GM06990 (cell line): ENCODE data around the gene SNTB2.

Experiments
- DNase-seq: peaks from one replicate; pipeline ENCODE4 v3.0.0-alpha.2; 2011; ENCODE audit not compliant: insufficient read length; ENCODE audit errors: extremely low read depth
- H3K27me3 ChIP-seq: replicated peaks from 2 replicates; pipeline ENCODE4 v1.6.0; 2011; ENCODE audit warnings: low read length; ENCODE audit not compliant: control insufficient read depth, insufficient read depth
- H3K36me3 ChIP-seq: 2 replicates; pipeline ENCODE4 v1.5.1; 2011; ENCODE audit warnings: low read length; ENCODE audit not compliant: control insufficient read depth, insufficient read depth
- H3K4me3 ChIP-seq: replicated peaks from 2 replicates; pipeline ENCODE4 v1.5.1; 2011; ENCODE audit warnings: low read depth, mild to moderate bottlenecking, control low read depth, low read length
- CTCF ChIP-seq: IDR thresholded peaks from 2 replicates; pipeline ENCODE4 v1.5.1; 2011; ENCODE audit warnings: low read length, control low read depth, mild to moderate bottlenecking, inconsistent platforms; ENCODE audit not compliant: insufficient read depth, poor library complexity, severe bottlenecking

The SNTB2 gene

GRCh38 chr16:69233124-69233523 is 46.2 kb downstream of the SNTB2 start:
- no peak for DNase-seq

GRCh38 chr16:69234460-69234859 is 47.5 kb downstream of the SNTB2 start:
- TF ChIP-seq CTCF = no peak
- no peak for DNase-seq
- no peak overlapping the region for H3K4me3 ChIP-seq
- no peaks in the 10 kb centered on the region for H3K36me3 ChIP-seq
- no peaks in the 10 kb centered on the region for H3K27me3 ChIP-seq

More at GRCh38 chr16:69233124-69233523, 46.2 kb downstream of the SNTB2 start:
- no peak for TF ChIP-seq CTCF
- Histone ChIP-seq H3K4me3 (no peak overlapping the region), H3K36me3 (no peaks in the 10 kb centered on the region), H3K27me3 (no peaks in the 10 kb centered on the region)

- H3K27me3 ChIP-seq = no peaks in the 10 kb centered on the region
- TF ChIP-seq CTCF = no peak
- DNase-seq = no peak
- no peak overlapping the region for H3K4me3 ChIP-seq
- no peaks in the 10 kb centered on the region for H3K36me3 ChIP-seq
Measured at GRCh38 chr16:69236319-69236718, 49.4 kb downstream of the SNTB2 start.

GRCh38 chr16:69237296-69237695 is 50.3 kb downstream of the SNTB2 start:
- H3K36me3 ChIP-seq = no peaks in the 10 kb centered on the region
- no peak overlapping the region for H3K4me3 ChIP-seq
- no peak for TF ChIP-seq CTCF
- H3K27me3 ChIP-seq = no peaks in the 10 kb centered on the region
- DNase-seq = no peak

- H3K36me3 ChIP-seq = no peaks in the 10 kb centered on the region
- H3K4me3 ChIP-seq = no peak overlapping the region
- no peaks in the 10 kb centered on the region for H3K27me3 ChIP-seq
- no peak for DNase-seq
- no peak for TF ChIP-seq CTCF
Measured at GRCh38 chr16:69239851-69240250, 52.9 kb downstream of the SNTB2 start.

GRCh38 chr16:69240331-69240730 is 53.4 kb downstream of the SNTB2 start:
- H3K36me3 ChIP-seq = no peaks in the 10 kb centered on the region
- no peak for TF ChIP-seq CTCF
- DNase-seq = no peak
- H3K4me3 ChIP-seq = no peak overlapping the region
- H3K27me3 ChIP-seq = no peaks in the 10 kb centered on the region
